22Rv1 (cell line): Measurements from ENCODE around the gene UNC13C.

Experiments used
- CTCF ChIP-seq: fragments of 450-650 bp; IDR thresholded peaks from 2 replicates; pipeline ENCODE4 v1.5.1; 2017; ENCODE audit warnings: mild to moderate bottlenecking
- ZFX ChIP-seq: fragments of 450-650 bp; IDR thresholded peaks from 2 replicates; pipeline ENCODE4 v1.6.1; 2017; ENCODE audit warnings: antibody characterized with exemption, borderline replicate concordance

- TF ChIP-seq CTCF (no peak), ZFX (no peak)
Observed at GRCh38 chr15:54481819-54482218, 503.6 kb downstream of the UNC13C start.
